PC-3 (cell line): ENCODE results near the gene DPF1. TPM values are rescaled to one million over a fixed set of nuclear protein-coding genes. Genes with fewer than 3 reads are reported as not detected.

Experiments
- ATAC-seq: fragments of 200-7000 bp; cut with Tn5 transposase; 2 replicates; pipeline ENCODE4 v1.9.1; 2020; ENCODE audit warnings: mild to moderate bottlenecking, moderate library complexity
- BruUV-seq: library from RNA; stranded (reverse); fragments of 400-500 nt; replicated peaks from 2 replicates; lab custom pipeline; 2021; lab: Mats Ljungman, UMichigan
- CTCF ChIA-PET: fragments of 300-600 bp; sonication (Branson Sonifier 250); formaldehyde crosslinking; loops from one replicate; lab custom pipeline; 2022; ENCODE audit warnings: antibody characterized with exemption; lab: Charles Lee
- POLR2A ChIA-PET: fragments of 300-600 bp; sonication (Branson Sonifier 250); formaldehyde crosslinking; loops from one replicate; lab custom pipeline; 2022; ENCODE audit warnings: antibody characterized with exemption; ENCODE audit not compliant: unreplicated experiment; lab: Charles Lee
- DNase-seq: peaks from one replicate; pipeline ENCODE4 v3.0.0-alpha.2; 2015
- H2AFZ ChIP-seq: fragments of 300-600 bp; sonication (generic); 2 replicates; pipeline ENCODE4 v1.6.0; 2016; ENCODE audit warnings: antibody characterized with exemption, low read length
- H3F3A ChIP-seq: fragments of 300-600 bp; sonication (generic); one replicate; pipeline ENCODE4 v1.6.0; 2017; ENCODE audit warnings: antibody characterized with exemption, low read length, control low read depth, mild to moderate bottlenecking; ENCODE audit not compliant: unreplicated experiment
- H3K27ac ChIP-seq: fragments of 300-600 bp; sonication (generic); 2 replicates; pipeline ENCODE4 v1.5.1; 2016; ENCODE audit warnings: mild to moderate bottlenecking, low read length
- H3K27me3 ChIP-seq: fragments of 300-600 bp; sonication (generic); 2 replicates; pipeline ENCODE4 v1.6.1; 2016; ENCODE audit warnings: low read length, mixed read lengths
- H3K36me3 ChIP-seq: fragments of 300-600 bp; sonication (generic); 2 replicates; pipeline ENCODE4 v1.6.1; 2016; ENCODE audit warnings: low read depth, mixed run types, low read length, mixed read lengths
- H3K4me1 ChIP-seq: fragments of 300-600 bp; sonication (generic); 2 replicates; pipeline ENCODE4 v1.5.1; 2016; ENCODE audit warnings: low read length; ENCODE audit not compliant: insufficient read depth
- H3K4me2 ChIP-seq: fragments of 300-600 bp; sonication (generic); 2 replicates; pipeline ENCODE4 v1.6.0; 2016; ENCODE audit warnings: low read length
- H3K4me3 ChIP-seq: fragments of 300-600 bp; sonication (generic); 2 replicates; pipeline ENCODE4 v1.5.1; 2016; ENCODE audit warnings: mild to moderate bottlenecking, low read length, mixed read lengths
- H3K79me2 ChIP-seq: fragments of 300-600 bp; sonication (generic); 2 replicates; pipeline ENCODE4 v1.6.1; 2017; ENCODE audit warnings: low read length, mixed read lengths
- H3K9ac ChIP-seq: fragments of 300-600 bp; sonication (generic); 2 replicates; pipeline ENCODE4 v1.6.0; 2016; ENCODE audit warnings: mild to moderate bottlenecking, low read length
- H3K9me2 ChIP-seq: fragments of 300-600 bp; sonication (generic); replicated peaks from 2 replicates; pipeline ENCODE4 v1.6.1; 2016; ENCODE audit warnings: mixed run types, low read length, mixed read lengths
- H3K9me3 ChIP-seq: fragments of 300-600 bp; sonication (generic); 2 replicates; pipeline ENCODE4 v1.6.1; 2016; ENCODE audit warnings: low read length, mixed read lengths
- H4K20me1 ChIP-seq: fragments of 300-600 bp; sonication (generic); 2 replicates; pipeline ENCODE4 v1.6.1; 2016; ENCODE audit warnings: low read length, mixed read lengths
- CTCF ChIP-seq: fragments of 300-600 bp; sonication (generic); conservative IDR thresholded peaks from 2 replicates; pipeline ENCODE4 v1.5.1; 2017; ENCODE audit warnings: antibody characterized with exemption, low read depth, mild to moderate bottlenecking, low read length
- EZH2 ChIP-seq: fragments of 300-600 bp; sonication (generic); IDR thresholded peaks from one replicate; pipeline ENCODE4 v1.6.1; 2017; ENCODE audit warnings: antibody characterized with exemption, mild to moderate bottlenecking, low read length; ENCODE audit not compliant: unreplicated experiment
- EZH2phosphoT487 ChIP-seq: fragments of 300-600 bp; sonication (generic); IDR thresholded peaks from 2 replicates; pipeline ENCODE4 v1.6.1; 2018; ENCODE audit warnings: mild to moderate bottlenecking, antibody characterized with exemption, low read length, borderline replicate concordance
- intact Hi-C: fragments of 100-400 bp; cut with micrococcal nuclease; formaldehyde crosslinking; loops from 2 replicates; pipeline ENCODE4 v1.9.0; 2023
- total RNA-seq: library from RNA; depleted of rRNA; stranded (reverse); fragments of >200 nt; gene quantifications from 2 replicates; pipeline ENCODE4 v1.2.3, GENCODE V29; 2014

DPF1 gene
- total RNA-seq, 1 experiment from 2014 or later: 8.1 TPM

GRCh38 chr19:38219221-38219620 is 4.8 kb downstream of the DPF1 start:
- ATAC-seq (no peak), DNase-seq (no peak)
- BruUV-seq: no TSS peak
- H3K9me3 ChIP-seq: no peaks in the 10 kb centered on the region
- H3K27me3 ChIP-seq: no peaks in the 10 kb centered on the region
- no peaks in the 10 kb centered on the region for H3K4me1 ChIP-seq
- H3F3A ChIP-seq: no peaks in the 10 kb centered on the region
- H3K36me3 ChIP-seq: no peaks in the 10 kb centered on the region
- no peaks in the 10 kb centered on the region; the same call in 1 of the 2 replicates for H3K79me2 ChIP-seq
- no peak overlapping the region for H3K4me2 ChIP-seq
- ChIA-PET POLR2A (no interaction called here), CTCF (no interaction called here)
- intact Hi-C loops: no loop called here
- H3K9ac ChIP-seq: no peak overlapping the region
- no peak for TF ChIP-seq EZH2
- no peak for TF ChIP-seq EZH2phosphoT487
- TF ChIP-seq CTCF: no peak
- H2AFZ ChIP-seq: no peak overlapping the region
- no peak overlapping the region for H3K27ac ChIP-seq
- H3K4me3 ChIP-seq: no peak overlapping the region
- H4K20me1 ChIP-seq: no peaks in the 10 kb centered on the region
- H3K9me2 ChIP-seq: no peaks in the 10 kb centered on the region

GRCh38 chr19:38218204-38218603 is 5.8 kb downstream of the DPF1 start:
- Histone ChIP-seq H3F3A (no peaks in the 10 kb centered on the region), H3K4me3 (no peak overlapping the region), H3K9me2 (no peaks in the 10 kb centered on the region), H3K27me3 (no peaks in the 10 kb centered on the region), H2AFZ (no peak overlapping the region), H3K27ac (no peak overlapping the region), H3K9ac (no peak overlapping the region), H3K79me2 (no peaks in the 10 kb centered on the region; the same call in 1 of the 2 replicates), H3K9me3 (no peaks in the 10 kb centered on the region), H4K20me1 (no peaks in the 10 kb centered on the region), H3K36me3 (no peaks in the 10 kb centered on the region), H3K4me2 (no peak overlapping the region), H3K4me1 (no peaks in the 10 kb centered on the region)
- ATAC-seq (no peak), DNase-seq (no peak)
- intact Hi-C loops: no loop called here
- BruUV-seq: no TSS peak
- ChIA-PET POLR2A (no interaction called here), CTCF (no interaction called here)
- TF ChIP-seq CTCF (no peak), EZH2phosphoT487 (no peak), EZH2 (no peak)

- DNase-seq (no peak), ATAC-seq (no peak)
- H3K9me2 ChIP-seq: no peaks in the 10 kb centered on the region
- H3K9me3 ChIP-seq: no peaks in the 10 kb centered on the region
- H2AFZ ChIP-seq: no peak overlapping the region
- H3K4me1 ChIP-seq: no peaks in the 10 kb centered on the region
- no peak overlapping the region for H3K4me2 ChIP-seq
- no peaks in the 10 kb centered on the region for H4K20me1 ChIP-seq
- H3K79me2 ChIP-seq: no peaks in the 10 kb centered on the region
- no peak overlapping the region for H3K27ac ChIP-seq
- ChIA-PET CTCF (no interaction called here), POLR2A (no interaction called here)
- BruUV-seq: no TSS peak
- H3K27me3 ChIP-seq: no peaks in the 10 kb centered on the region
- intact Hi-C loops: no loop called here
- H3K9ac ChIP-seq: no peak overlapping the region
- TF ChIP-seq EZH2: no peak
- TF ChIP-seq CTCF: no peak
- no peaks in the 10 kb centered on the region for H3F3A ChIP-seq
- no peaks in the 10 kb centered on the region for H3K36me3 ChIP-seq
- no peak overlapping the region for H3K4me3 ChIP-seq
Observed at GRCh38 chr19:38216785-38217641, 7.0 kb downstream of the DPF1 start.
